ENCODE measurements around the gene ARHGEF39.

ARHGEF39 gene

DNA sequence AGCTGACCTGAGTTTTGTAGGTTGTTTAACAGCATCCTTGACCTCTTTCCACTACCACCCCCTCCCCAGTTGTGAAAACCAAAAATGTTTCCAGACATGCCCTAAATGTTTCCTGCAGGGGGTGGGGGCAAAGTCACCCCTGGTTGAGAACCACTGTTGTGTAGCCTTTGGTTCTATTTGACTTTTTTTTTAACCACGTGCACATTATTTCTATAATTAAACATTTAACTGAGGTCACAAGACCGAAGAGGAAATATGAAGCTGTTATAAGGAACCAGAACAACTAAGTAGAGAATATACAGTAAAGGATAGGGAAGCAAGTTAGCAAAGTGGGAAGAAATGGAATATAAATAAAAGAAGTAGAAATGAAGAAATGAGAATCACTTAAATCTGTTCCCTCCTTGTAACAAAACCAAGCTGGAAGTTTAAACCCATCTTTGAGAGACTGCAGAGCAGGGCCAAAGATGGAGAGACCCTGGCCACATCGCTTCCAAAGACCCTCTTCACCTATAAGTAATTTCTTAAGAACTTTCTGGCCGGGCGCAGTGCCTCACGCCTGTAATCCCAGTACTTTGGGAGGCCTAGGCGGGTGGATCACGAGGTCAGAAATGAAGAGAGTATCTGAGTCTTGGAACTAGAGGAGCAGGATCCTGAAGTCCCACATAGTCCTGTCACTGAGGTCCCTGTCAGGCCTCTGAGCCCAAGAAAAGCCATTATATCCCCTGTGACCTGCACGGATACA is 28.7 kb downstream of the ARHGEF39 start:
- Histone ChIP-seq H3K27me3 (ENCODE audit: insufficient read depth, poor library complexity, severe bottlenecking) (no peaks in the 10 kb centered on the region), H3K4me3 (replicated peaks; ENCODE audit: insufficient read depth, low read length) (no peak overlapping the region), H3K27ac (replicated peaks) (no peak overlapping the region)
- DNase-seq (ENCODE audit: low read depth in 1 of 2, low spot score in 1 of 2), result no peak
- TF ChIP-seq, protein P1, sequence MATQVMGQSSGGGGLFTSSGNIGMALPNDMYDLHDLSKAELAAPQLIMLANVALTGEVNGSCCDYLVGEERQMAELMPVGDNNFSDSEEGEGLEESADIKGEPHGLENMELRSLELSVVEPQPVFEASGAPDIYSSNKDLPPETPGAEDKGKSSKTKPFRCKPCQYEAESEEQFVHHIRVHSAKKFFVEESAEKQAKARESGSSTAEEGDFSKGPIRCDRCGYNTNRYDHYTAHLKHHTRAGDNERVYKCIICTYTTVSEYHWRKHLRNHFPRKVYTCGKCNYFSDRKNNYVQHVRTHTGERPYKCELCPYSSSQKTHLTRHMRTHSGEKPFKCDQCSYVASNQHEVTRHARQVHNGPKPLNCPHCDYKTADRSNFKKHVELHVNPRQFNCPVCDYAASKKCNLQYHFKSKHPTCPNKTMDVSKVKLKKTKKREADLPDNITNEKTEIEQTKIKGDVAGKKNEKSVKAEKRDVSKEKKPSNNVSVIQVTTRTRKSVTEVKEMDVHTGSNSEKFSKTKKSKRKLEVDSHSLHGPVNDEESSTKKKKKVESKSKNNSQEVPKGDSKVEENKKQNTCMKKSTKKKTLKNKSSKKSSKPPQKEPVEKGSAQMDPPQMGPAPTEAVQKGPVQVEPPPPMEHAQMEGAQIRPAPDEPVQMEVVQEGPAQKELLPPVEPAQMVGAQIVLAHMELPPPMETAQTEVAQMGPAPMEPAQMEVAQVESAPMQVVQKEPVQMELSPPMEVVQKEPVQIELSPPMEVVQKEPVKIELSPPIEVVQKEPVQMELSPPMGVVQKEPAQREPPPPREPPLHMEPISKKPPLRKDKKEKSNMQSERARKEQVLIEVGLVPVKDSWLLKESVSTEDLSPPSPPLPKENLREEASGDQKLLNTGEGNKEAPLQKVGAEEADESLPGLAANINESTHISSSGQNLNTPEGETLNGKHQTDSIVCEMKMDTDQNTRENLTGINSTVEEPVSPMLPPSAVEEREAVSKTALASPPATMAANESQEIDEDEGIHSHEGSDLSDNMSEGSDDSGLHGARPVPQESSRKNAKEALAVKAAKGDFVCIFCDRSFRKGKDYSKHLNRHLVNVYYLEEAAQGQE (IDR thresholded peaks at IDR 0.05; ENCODE audit: insufficient replicate concordance, low read depth), result no peak
- TF ChIP-seq GABPA (IDR thresholded peaks at IDR 0.05; ENCODE audit: low read depth) (no peak), POLR2AphosphoS5 (IDR thresholded peaks at IDR 0.05; ENCODE audit: low read depth) (no peak), SPI1 (IDR thresholded peaks at IDR 0.05; ENCODE audit: borderline replicate concordance, low read depth) (no peak)
- TF ChIP-seq, protein P2, sequence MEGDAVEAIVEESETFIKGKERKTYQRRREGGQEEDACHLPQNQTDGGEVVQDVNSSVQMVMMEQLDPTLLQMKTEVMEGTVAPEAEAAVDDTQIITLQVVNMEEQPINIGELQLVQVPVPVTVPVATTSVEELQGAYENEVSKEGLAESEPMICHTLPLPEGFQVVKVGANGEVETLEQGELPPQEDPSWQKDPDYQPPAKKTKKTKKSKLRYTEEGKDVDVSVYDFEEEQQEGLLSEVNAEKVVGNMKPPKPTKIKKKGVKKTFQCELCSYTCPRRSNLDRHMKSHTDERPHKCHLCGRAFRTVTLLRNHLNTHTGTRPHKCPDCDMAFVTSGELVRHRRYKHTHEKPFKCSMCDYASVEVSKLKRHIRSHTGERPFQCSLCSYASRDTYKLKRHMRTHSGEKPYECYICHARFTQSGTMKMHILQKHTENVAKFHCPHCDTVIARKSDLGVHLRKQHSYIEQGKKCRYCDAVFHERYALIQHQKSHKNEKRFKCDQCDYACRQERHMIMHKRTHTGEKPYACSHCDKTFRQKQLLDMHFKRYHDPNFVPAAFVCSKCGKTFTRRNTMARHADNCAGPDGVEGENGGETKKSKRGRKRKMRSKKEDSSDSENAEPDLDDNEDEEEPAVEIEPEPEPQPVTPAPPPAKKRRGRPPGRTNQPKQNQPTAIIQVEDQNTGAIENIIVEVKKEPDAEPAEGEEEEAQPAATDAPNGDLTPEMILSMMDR (IDR thresholded peaks at IDR 0.05; ENCODE audit: insufficient read depth, low read length), result no peak

GRCh38 chr9:35635730-35636129 is 29.3 kb downstream of the ARHGEF39 start:
- Histone ChIP-seq H3K27ac (replicated peaks) (no peak overlapping the region), H3K27me3 (ENCODE audit: insufficient read depth, poor library complexity, severe bottlenecking) (no peaks in the 10 kb centered on the region), H3K4me3 (replicated peaks; ENCODE audit: insufficient read depth, low read length) (no peak overlapping the region)
- DNase-seq (ENCODE audit: low read depth in 1 of 2, low spot score in 1 of 2), result no peak
- TF ChIP-seq POLR2AphosphoS5 (IDR thresholded peaks at IDR 0.05; ENCODE audit: low read depth), result no peak
- TF ChIP-seq, protein P1 (IDR thresholded peaks at IDR 0.05; ENCODE audit: insufficient replicate concordance, low read depth), result no peak
- TF ChIP-seq GABPA (IDR thresholded peaks at IDR 0.05; ENCODE audit: low read depth), result no peak
- no peak for TF ChIP-seq SPI1 (IDR thresholded peaks at IDR 0.05; ENCODE audit: borderline replicate concordance, low read depth)
- TF ChIP-seq, protein P2 (IDR thresholded peaks at IDR 0.05; ENCODE audit: insufficient read depth, low read length), result no peak

DNA sequence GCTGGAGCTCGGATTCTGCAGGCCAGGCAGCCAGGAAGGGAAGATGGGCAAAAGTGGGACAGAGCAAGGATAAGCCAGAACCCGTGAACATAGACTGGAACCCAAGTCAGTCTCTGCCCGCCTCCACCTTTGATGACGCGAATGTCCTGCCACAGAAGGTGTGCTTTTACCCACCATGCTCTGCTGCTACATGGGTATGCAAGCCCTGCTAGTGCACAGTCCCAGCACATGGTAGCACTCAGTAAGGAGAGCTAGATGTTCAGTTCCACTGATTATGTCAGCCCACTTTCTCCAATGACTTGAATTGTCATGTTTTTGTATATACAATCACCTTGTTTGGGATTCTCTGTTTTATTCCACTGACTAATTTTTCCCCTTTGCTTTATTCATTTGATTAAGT is 35.4 kb downstream of the ARHGEF39 start:
- Histone ChIP-seq H3K27me3 (ENCODE audit: insufficient read depth, poor library complexity, severe bottlenecking) (no peaks in the 10 kb centered on the region), H3K4me3 (replicated peaks; ENCODE audit: insufficient read depth, low read length) (no peak overlapping the region), H3K27ac (replicated peaks) (no peak overlapping the region)
- no peak for TF ChIP-seq POLR2AphosphoS5 (IDR thresholded peaks at IDR 0.05; ENCODE audit: low read depth)
- TF ChIP-seq SPI1 (IDR thresholded peaks at IDR 0.05; ENCODE audit: borderline replicate concordance, low read depth), result no peak
- no peak for TF ChIP-seq GABPA (IDR thresholded peaks at IDR 0.05; ENCODE audit: low read depth)
- TF ChIP-seq, protein P2 (IDR thresholded peaks at IDR 0.05; ENCODE audit: insufficient read depth, low read length), result no peak
- TF ChIP-seq, protein P1 (IDR thresholded peaks at IDR 0.05; ENCODE audit: insufficient replicate concordance, low read depth), result no peak
- no peak for DNase-seq (ENCODE audit: low read depth in 1 of 2, low spot score in 1 of 2)
